ENCODE measurements around the gene ZNF335.
"Not testable (repeated sequence)": the region's sequence is repeated elsewhere in the genome, so short reads cannot be mapped to it uniquely, and the experiment has no call there.

Gene ZNF335

GRCh38 chr20:45993197-45993951 lies 21.4 kb upstream of the ZNF335 start:
- TF ChIP-seq, protein P1, sequence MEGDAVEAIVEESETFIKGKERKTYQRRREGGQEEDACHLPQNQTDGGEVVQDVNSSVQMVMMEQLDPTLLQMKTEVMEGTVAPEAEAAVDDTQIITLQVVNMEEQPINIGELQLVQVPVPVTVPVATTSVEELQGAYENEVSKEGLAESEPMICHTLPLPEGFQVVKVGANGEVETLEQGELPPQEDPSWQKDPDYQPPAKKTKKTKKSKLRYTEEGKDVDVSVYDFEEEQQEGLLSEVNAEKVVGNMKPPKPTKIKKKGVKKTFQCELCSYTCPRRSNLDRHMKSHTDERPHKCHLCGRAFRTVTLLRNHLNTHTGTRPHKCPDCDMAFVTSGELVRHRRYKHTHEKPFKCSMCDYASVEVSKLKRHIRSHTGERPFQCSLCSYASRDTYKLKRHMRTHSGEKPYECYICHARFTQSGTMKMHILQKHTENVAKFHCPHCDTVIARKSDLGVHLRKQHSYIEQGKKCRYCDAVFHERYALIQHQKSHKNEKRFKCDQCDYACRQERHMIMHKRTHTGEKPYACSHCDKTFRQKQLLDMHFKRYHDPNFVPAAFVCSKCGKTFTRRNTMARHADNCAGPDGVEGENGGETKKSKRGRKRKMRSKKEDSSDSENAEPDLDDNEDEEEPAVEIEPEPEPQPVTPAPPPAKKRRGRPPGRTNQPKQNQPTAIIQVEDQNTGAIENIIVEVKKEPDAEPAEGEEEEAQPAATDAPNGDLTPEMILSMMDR (IDR thresholded peaks at IDR 0.05): no peak
- Mint-ChIP-seq H3K27ac (no peak overlapping the region), H3K36me3 (ENCODE audit: low read depth) (no peaks in the 10 kb centered on the region), H3K27me3 (ENCODE audit: low read depth, poor library complexity) (peaks cover 23% of the 10 kb centered on the region), H3K4me3 (no peak overlapping the region), H3K9me3 (no peaks in the 10 kb centered on the region), H3K4me1 (peaks cover 26% of the 10 kb centered on the region)
- DNase-seq: no peak

- Mint-ChIP-seq H3K4me3 (no peak overlapping the region), H3K27ac (no peak overlapping the region), H3K9me3 (no peaks in the 10 kb centered on the region), H3K4me1 (peaks cover 20% of the 10 kb centered on the region), H3K27me3 (ENCODE audit: low read depth, poor library complexity) (peaks cover 28% of the 10 kb centered on the region), H3K36me3 (ENCODE audit: low read depth) (no peaks in the 10 kb centered on the region)
- DNase-seq: no peak
- TF ChIP-seq, protein P1 (IDR thresholded peaks at IDR 0.05): no peak
These were observed 19.6 kb upstream of the ZNF335 start for GRCh38 chr20:45991616-45992015.

- not testable (repeated sequence) for H3K4me3 Mint-ChIP-seq; H3K36me3 Mint-ChIP-seq (ENCODE audit: low read depth); H3K27ac Mint-ChIP-seq; H3K9me3 Mint-ChIP-seq; H3K4me1 Mint-ChIP-seq; DNase-seq
- peaks cover 36% of the 10 kb centered on the region for H3K27me3 Mint-ChIP-seq (ENCODE audit: low read depth, poor library complexity)
These were observed 16.8 kb upstream of the ZNF335 start for GRCh38 chr20:45988830-45989229.

GRCh38 chr20:45987108-45987780 lies 15.2 kb upstream of the ZNF335 start:
- no peaks in the 10 kb centered on the region for H3K36me3 Mint-ChIP-seq (ENCODE audit: low read depth)
- peak; percentile 89 for DNase-seq
- H3K4me3 Mint-ChIP-seq: no peak overlapping the region
- no peaks in the 10 kb centered on the region for H3K9me3 Mint-ChIP-seq
- TF ChIP-seq, protein P1 (IDR thresholded peaks at IDR 0.05): peak; percentile 85
- no peak overlapping the region for H3K27ac Mint-ChIP-seq
- no peaks in the 10 kb centered on the region for H3K4me1 Mint-ChIP-seq
- peaks cover 42% of the 10 kb centered on the region for H3K27me3 Mint-ChIP-seq (ENCODE audit: low read depth, poor library complexity)

GRCh38 chr20:45985573-45985972 lies 13.6 kb upstream of the ZNF335 start:
- Mint-ChIP-seq H3K9me3 (no peaks in the 10 kb centered on the region), H3K4me3 (no peak overlapping the region), H3K27me3 (ENCODE audit: low read depth, poor library complexity) (peaks cover 42% of the 10 kb centered on the region), H3K4me1 (no peaks in the 10 kb centered on the region), H3K36me3 (ENCODE audit: low read depth) (no peaks in the 10 kb centered on the region), H3K27ac (no peak overlapping the region)
- TF ChIP-seq, protein P1 (IDR thresholded peaks at IDR 0.05): no peak
- no peak for DNase-seq

GRCh38 chr20:45983279-45983743 lies 11.3 kb upstream of the ZNF335 start:
- no peak overlapping the region for H3K4me3 Mint-ChIP-seq
- no peaks in the 10 kb centered on the region for H3K4me1 Mint-ChIP-seq
- H3K36me3 Mint-ChIP-seq (ENCODE audit: low read depth): no peaks in the 10 kb centered on the region
- peaks cover 43% of the 10 kb centered on the region for H3K27me3 Mint-ChIP-seq (ENCODE audit: low read depth, poor library complexity)
- no peak for DNase-seq
- TF ChIP-seq, protein P1 (IDR thresholded peaks at IDR 0.05): no peak
- no peak overlapping the region for H3K27ac Mint-ChIP-seq
- H3K9me3 Mint-ChIP-seq: no peaks in the 10 kb centered on the region
